GM12878 (cell line): ENCODE data around the gene WRAP73. TPM values are rescaled to one million over a fixed set of nuclear protein-coding genes. Genes with fewer than 3 reads are reported as not detected.

Experiments
- ASH2L ChIP-seq: fragments of 300-600, 200-600 bp; sonication (generic); IDR thresholded peaks from 2 replicates; pipeline ENCODE4 v1.6.1; 2017; ENCODE audit warnings: low read depth, mild to moderate bottlenecking, borderline replicate concordance
- BMI1 ChIP-seq: fragments of 450-650 bp; IDR thresholded peaks from 2 replicates; pipeline ENCODE4 v1.6.1; 2016; ENCODE audit warnings: mild to moderate bottlenecking, moderate library complexity, borderline replicate concordance
- EP300 ChIP-seq, 2 experiments: fragments of 150-350 bp in 1 of 2; IDR thresholded peaks; 2 replicates each; pipeline ENCODE4 v1.6.1; 2011 to 2012; ENCODE audit warnings: low read depth in 2 of 2, low read length in 2 of 2, borderline replicate concordance in 1 of 2, improper control_type of control experiment in 1 of 2, inconsistent platforms in 1 of 2; ENCODE audit not compliant: control insufficient read depth in 1 of 2
- JUNB ChIP-seq: IDR thresholded peaks from 2 replicates; pipeline ENCODE4 v1.6.1; 2016; ENCODE audit warnings: antibody characterized with exemption, mild to moderate bottlenecking
- LARP7 ChIP-seq: fragments of 450-650 bp; IDR thresholded peaks from 2 replicates; pipeline ENCODE4 v1.6.1; 2017; ENCODE audit warnings: mild to moderate bottlenecking
- NFIC ChIP-seq: IDR thresholded peaks from 2 replicates; pipeline ENCODE4 v1.6.1; 2012; ENCODE audit warnings: low read depth, mild to moderate bottlenecking, inconsistent platforms, low read length, moderate library complexity
- PAX5 ChIP-seq: IDR thresholded peaks from 2 replicates; pipeline ENCODE4 v1.6.1; 2011; ENCODE audit warnings: low read depth, low read length, borderline replicate concordance
- POLR2AphosphoS5 ChIP-seq: IDR thresholded peaks from 2 replicates; pipeline ENCODE4 v1.6.1; 2011; ENCODE audit warnings: mild to moderate bottlenecking, low read length, inconsistent platforms
- RB1 ChIP-seq: fragments of 450-650 bp; formaldehyde crosslinking; IDR thresholded peaks from 2 replicates; pipeline ENCODE4 v1.6.1; 2017; ENCODE audit warnings: mild to moderate bottlenecking, borderline replicate concordance
- YY1 ChIP-seq: IDR thresholded peaks from 2 replicates; pipeline ENCODE4 v1.6.1; 2011; ENCODE audit warnings: low read depth, mild to moderate bottlenecking, low read length
- polyA plus RNA-seq, 11 experiments: library from polyadenylated mRNA; depleted of rRNA in 4 of 11; unstranded in 6 of 11; stranded (reverse) in 5 of 11; fragments of >200 nt; fragmentation: Nextera tagmentation in 4 of 11; fragmentation: Illumina TruSeq in 1 of 11; extraction: Ambion mirVana in 4 of 11; extraction: Trizol in 1 of 11; gene quantifications; 1 replicate in 1 of 11; 2 replicates in 10 of 11; pipeline versions ENCODE4 v1.2.1 to v1.2.3, GENCODE V29; 2011 to 2016; ENCODE audit warnings: inconsistent platforms in 2 of 11, missing spikeins in 2 of 11, low read depth in 1 of 11
- total RNA-seq, 4 experiments: library from RNA; depleted of rRNA in 3 of 4; stranded (reverse); fragments of >200 nt in 3 of 4; fragmentation: Illumina TruSeq in 1 of 4; extraction: Trizol in 1 of 4; gene quantifications; 2 replicates each; pipeline versions ENCODE4 v1.2.1 to v1.2.3, GENCODE V29; 2013 to 2021
- TF ChIP-seq, protein P1 (sequence below): IDR thresholded peaks from 2 replicates; pipeline ENCODE4 v1.6.1; 2012; ENCODE audit warnings: low read depth, low read length, improper control_type of control experiment
- TF ChIP-seq, protein P2 (sequence below): IDR thresholded peaks from 2 replicates; pipeline ENCODE4 v1.6.1; 2012; ENCODE audit warnings: improper control_type of control experiment, low read depth, low read length; ENCODE audit not compliant: insufficient replicate concordance
- TF ChIP-seq, protein P3 (sequence below): IDR thresholded peaks from 2 replicates; pipeline ENCODE4 v1.6.1; 2012; ENCODE audit warnings: low read length, inconsistent platforms
- TF ChIP-seq, protein P4 (sequence below): fragments of 450-650 bp; IDR thresholded peaks from 2 replicates; pipeline ENCODE4 v1.6.1; 2017; ENCODE audit warnings: mild to moderate bottlenecking, low read depth, inconsistent platforms; ENCODE audit not compliant: poor library complexity, severe bottlenecking
- TF ChIP-seq, protein P5 (sequence below): fragments of 450-650 bp; IDR thresholded peaks from 2 replicates; pipeline ENCODE4 v1.6.1; 2017; ENCODE audit warnings: low read depth, mild to moderate bottlenecking, moderate library complexity

Gene WRAP73
- total and polyA plus RNA-seq, 10 of the 15 experiments (the other 5 are each of a cell fraction or from before 2014, with no cell fraction given), result 3.2 to 65.8 (median 48.0) TPM

DNA sequence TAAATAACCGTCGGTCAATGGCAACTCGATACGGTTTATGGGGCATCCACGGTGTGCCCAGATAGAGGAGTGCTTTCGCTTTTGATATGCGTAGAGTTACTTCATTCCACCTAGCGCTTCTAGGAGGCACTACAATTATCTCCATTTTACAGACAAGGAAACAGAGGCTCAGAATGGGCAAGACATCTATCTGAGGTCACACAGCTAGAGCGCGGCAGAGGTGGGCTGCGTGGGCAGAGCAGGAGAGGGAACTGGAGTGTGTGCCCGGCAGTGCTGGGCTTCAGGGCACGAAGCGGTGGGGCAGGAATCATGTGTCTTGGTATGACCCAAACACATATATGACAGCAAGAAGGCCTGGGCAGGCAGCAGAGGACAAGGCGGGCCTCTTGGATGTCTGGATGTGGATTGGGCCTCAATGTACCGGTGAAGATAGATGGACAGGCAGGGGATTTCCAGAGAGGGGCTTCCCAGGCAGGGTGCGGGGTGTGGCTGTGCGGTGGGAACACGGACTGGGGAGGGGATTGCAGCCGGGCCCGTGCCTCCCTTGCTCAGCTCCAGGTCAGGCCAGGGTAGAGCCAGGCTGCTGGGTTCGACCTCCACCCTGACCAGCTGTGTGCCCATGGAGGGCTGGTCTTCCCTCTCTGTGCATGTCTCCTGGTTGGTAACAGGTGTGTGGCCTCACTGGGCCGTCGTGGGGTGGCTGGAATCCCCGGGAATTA is 23.6 kb upstream of the WRAP73 start (continued):
- no peak for TF ChIP-seq BMI1
- TF ChIP-seq PAX5, result 0 out of 2 replicates have a peak, but pooled peaks have one; percentile 6
- TF ChIP-seq, protein P1, sequence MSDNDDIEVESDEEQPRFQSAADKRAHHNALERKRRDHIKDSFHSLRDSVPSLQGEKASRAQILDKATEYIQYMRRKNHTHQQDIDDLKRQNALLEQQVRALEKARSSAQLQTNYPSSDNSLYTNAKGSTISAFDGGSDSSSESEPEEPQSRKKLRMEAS, result no peak; the same call in 1 of the 2 replicates
- TF ChIP-seq POLR2AphosphoS5, result peak; percentile 69
- TF ChIP-seq, protein P2, sequence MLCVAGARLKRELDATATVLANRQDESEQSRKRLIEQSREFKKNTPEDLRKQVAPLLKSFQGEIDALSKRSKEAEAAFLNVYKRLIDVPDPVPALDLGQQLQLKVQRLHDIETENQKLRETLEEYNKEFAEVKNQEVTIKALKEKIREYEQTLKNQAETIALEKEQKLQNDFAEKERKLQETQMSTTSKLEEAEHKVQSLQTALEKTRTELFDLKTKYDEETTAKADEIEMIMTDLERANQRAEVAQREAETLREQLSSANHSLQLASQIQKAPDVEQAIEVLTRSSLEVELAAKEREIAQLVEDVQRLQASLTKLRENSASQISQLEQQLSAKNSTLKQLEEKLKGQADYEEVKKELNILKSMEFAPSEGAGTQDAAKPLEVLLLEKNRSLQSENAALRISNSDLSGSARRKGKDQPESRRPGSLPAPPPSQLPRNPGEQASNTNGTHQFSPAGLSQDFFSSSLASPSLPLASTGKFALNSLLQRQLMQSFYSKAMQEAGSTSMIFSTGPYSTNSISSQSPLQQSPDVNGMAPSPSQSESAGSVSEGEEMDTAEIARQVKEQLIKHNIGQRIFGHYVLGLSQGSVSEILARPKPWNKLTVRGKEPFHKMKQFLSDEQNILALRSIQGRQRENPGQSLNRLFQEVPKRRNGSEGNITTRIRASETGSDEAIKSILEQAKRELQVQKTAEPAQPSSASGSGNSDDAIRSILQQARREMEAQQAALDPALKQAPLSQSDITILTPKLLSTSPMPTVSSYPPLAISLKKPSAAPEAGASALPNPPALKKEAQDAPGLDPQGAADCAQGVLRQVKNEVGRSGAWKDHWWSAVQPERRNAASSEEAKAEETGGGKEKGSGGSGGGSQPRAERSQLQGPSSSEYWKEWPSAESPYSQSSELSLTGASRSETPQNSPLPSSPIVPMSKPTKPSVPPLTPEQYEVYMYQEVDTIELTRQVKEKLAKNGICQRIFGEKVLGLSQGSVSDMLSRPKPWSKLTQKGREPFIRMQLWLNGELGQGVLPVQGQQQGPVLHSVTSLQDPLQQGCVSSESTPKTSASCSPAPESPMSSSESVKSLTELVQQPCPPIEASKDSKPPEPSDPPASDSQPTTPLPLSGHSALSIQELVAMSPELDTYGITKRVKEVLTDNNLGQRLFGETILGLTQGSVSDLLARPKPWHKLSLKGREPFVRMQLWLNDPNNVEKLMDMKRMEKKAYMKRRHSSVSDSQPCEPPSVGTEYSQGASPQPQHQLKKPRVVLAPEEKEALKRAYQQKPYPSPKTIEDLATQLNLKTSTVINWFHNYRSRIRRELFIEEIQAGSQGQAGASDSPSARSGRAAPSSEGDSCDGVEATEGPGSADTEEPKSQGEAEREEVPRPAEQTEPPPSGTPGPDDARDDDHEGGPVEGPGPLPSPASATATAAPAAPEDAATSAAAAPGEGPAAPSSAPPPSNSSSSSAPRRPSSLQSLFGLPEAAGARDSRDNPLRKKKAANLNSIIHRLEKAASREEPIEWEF, result no peak
- TF ChIP-seq, protein P3, sequence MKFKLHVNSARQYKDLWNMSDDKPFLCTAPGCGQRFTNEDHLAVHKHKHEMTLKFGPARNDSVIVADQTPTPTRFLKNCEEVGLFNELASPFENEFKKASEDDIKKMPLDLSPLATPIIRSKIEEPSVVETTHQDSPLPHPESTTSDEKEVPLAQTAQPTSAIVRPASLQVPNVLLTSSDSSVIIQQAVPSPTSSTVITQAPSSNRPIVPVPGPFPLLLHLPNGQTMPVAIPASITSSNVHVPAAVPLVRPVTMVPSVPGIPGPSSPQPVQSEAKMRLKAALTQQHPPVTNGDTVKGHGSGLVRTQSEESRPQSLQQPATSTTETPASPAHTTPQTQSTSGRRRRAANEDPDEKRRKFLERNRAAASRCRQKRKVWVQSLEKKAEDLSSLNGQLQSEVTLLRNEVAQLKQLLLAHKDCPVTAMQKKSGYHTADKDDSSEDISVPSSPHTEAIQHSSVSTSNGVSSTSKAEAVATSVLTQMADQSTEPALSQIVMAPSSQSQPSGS, result no peak
- TF ChIP-seq RB1, result 0 out of 2 replicates have a peak, but pooled peaks have one; percentile 23
- TF ChIP-seq, protein P4, sequence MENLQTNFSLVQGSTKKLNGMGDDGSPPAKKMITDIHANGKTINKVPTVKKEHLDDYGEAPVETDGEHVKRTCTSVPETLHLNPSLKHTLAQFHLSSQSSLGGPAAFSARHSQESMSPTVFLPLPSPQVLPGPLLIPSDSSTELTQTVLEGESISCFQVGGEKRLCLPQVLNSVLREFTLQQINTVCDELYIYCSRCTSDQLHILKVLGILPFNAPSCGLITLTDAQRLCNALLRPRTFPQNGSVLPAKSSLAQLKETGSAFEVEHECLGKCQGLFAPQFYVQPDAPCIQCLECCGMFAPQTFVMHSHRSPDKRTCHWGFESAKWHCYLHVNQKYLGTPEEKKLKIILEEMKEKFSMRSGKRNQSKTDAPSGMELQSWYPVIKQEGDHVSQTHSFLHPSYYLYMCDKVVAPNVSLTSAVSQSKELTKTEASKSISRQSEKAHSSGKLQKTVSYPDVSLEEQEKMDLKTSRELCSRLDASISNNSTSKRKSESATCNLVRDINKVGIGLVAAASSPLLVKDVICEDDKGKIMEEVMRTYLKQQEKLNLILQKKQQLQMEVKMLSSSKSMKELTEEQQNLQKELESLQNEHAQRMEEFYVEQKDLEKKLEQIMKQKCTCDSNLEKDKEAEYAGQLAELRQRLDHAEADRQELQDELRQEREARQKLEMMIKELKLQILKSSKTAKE, result peak; percentile 25
- TF ChIP-seq NFIC, result no peak
- TF ChIP-seq LARP7, result peak; percentile 11; the same call in 1 of the 2 replicates
- TF ChIP-seq EP300 (IDR thresholded peaks at IDR 0.05; ENCODE audit: borderline replicate concordance in 1 of 2, control insufficient read depth in 1 of 2, low read depth in 2 of 2, low read length in 2 of 2), result 0 out of 4 replicates have a peak, but pooled peaks of 1 of the 2 experiments have one; percentile 5
- TF ChIP-seq, protein P5, sequence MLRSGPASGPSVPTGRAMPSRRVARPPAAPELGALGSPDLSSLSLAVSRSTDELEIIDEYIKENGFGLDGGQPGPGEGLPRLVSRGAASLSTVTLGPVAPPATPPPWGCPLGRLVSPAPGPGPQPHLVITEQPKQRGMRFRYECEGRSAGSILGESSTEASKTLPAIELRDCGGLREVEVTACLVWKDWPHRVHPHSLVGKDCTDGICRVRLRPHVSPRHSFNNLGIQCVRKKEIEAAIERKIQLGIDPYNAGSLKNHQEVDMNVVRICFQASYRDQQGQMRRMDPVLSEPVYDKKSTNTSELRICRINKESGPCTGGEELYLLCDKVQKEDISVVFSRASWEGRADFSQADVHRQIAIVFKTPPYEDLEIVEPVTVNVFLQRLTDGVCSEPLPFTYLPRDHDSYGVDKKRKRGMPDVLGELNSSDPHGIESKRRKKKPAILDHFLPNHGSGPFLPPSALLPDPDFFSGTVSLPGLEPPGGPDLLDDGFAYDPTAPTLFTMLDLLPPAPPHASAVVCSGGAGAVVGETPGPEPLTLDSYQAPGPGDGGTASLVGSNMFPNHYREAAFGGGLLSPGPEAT, result peak; percentile 95
- TF ChIP-seq ASH2L, result 0 out of 2 replicates have a peak, but pooled peaks have one; percentile 39
- TF ChIP-seq JUNB, result no peak
- 0 out of 2 replicates have a peak, but pooled peaks have one; percentile 4 for TF ChIP-seq YY1
